IgD-negative memory B cell (primary cell): ENCODE data around the gene SYNDIG1. TPM values are rescaled to one million over a fixed set of nuclear protein-coding genes. Genes with fewer than 3 reads are reported as not detected.

Source experiments
- H3K27ac Mint-ChIP-seq, 3 donors: one replicate each; pipeline ENCODE4 v1.8.0; 2020 to 2022; ENCODE audit warnings: mild to moderate bottlenecking in 3 of 3, mixed read lengths in 3 of 3, moderate library complexity in 1 of 3
- H3K27me3 Mint-ChIP-seq: one replicate; pipeline ENCODE4 v1.8.0; 2021; ENCODE audit warnings: mixed read lengths
- H3K36me3 Mint-ChIP-seq: one replicate; pipeline ENCODE4 v1.8.0; 2020; ENCODE audit warnings: mild to moderate bottlenecking, mixed read lengths
- H3K4me1 Mint-ChIP-seq, 3 donors: one replicate each; pipeline ENCODE4 v1.8.0; 2020 to 2022; ENCODE audit warnings: mixed read lengths in 3 of 3, mild to moderate bottlenecking in 1 of 3
- H3K4me3 Mint-ChIP-seq, 4 donors: one replicate each; pipeline ENCODE4 v1.8.0; 2020 to 2022; ENCODE audit warnings: mild to moderate bottlenecking in 4 of 4, mixed read lengths in 4 of 4, moderate library complexity in 3 of 4
- H3K9me3 Mint-ChIP-seq, 3 donors: one replicate each; pipeline ENCODE4 v1.8.0; 2020 to 2021; ENCODE audit warnings: mixed read lengths in 3 of 3, mild to moderate bottlenecking in 1 of 3
- polyA plus RNA-seq: library from polyadenylated mRNA; unstranded; fragments of 300-500 nt; fragmentation: Illumina TruSeq; gene quantifications from one replicate; pipeline ENCODE4 v1.2.3, GENCODE V29; 2021

SYNDIG1 gene
- polyA plus RNA-seq, 1 donor from 2014 or later, result not detected

- Mint-ChIP-seq H3K4me3 (no peak overlapping the region), H3K36me3 (no peaks in the 10 kb centered on the region), H3K4me1 (no peaks in the 10 kb centered on the region), H3K27ac (no peak overlapping the region), H3K9me3 (no peaks in the 10 kb centered on the region), H3K27me3 (no peaks in the 10 kb centered on the region)
These were observed 201.6 kb downstream of the SYNDIG1 start for GRCh38 chr20:24670981-24671380.

- Mint-ChIP-seq H3K4me1 (no peaks in the 10 kb centered on the region), H3K36me3 (no peaks in the 10 kb centered on the region), H3K9me3 (no peaks in the 10 kb centered on the region), H3K4me3 (no peak overlapping the region), H3K27ac (no peak overlapping the region), H3K27me3 (no peaks in the 10 kb centered on the region)
These were observed 202.9 kb downstream of the SYNDIG1 start for GRCh38 chr20:24672181-24672880.

- Mint-ChIP-seq H3K27me3 (no peaks in the 10 kb centered on the region), H3K9me3 (no peaks in the 10 kb centered on the region), H3K4me1 (no peaks in the 10 kb centered on the region), H3K4me3 (no peak overlapping the region), H3K27ac (no peak overlapping the region), H3K36me3 (no peaks in the 10 kb centered on the region)
These were observed 203.7 kb downstream of the SYNDIG1 start for GRCh38 chr20:24672886-24673677.

- Mint-ChIP-seq H3K27me3 (no peaks in the 10 kb centered on the region), H3K4me3 (no peak overlapping the region), H3K9me3 (no peaks in the 10 kb centered on the region), H3K4me1 (no peaks in the 10 kb centered on the region), H3K36me3 (no peaks in the 10 kb centered on the region), H3K27ac (no peak overlapping the region)
These were observed 204.5 kb downstream of the SYNDIG1 start for GRCh38 chr20:24673678-24674570.

GRCh38 chr20:24674921-24675605 is 205.6 kb downstream of the SYNDIG1 start:
- no peaks in the 10 kb centered on the region for H3K27me3 Mint-ChIP-seq
- no peaks in the 10 kb centered on the region for H3K9me3 Mint-ChIP-seq
- no peaks in the 10 kb centered on the region for H3K36me3 Mint-ChIP-seq
- H3K4me1 Mint-ChIP-seq, result no peaks in the 10 kb centered on the region
- no peak overlapping the region for H3K27ac Mint-ChIP-seq
- H3K4me3 Mint-ChIP-seq, result no peak overlapping the region

GRCh38 chr20:24675651-24676352 is 206.4 kb downstream of the SYNDIG1 start:
- Mint-ChIP-seq H3K27ac (no peak overlapping the region), H3K4me1 (no peaks in the 10 kb centered on the region), H3K27me3 (no peaks in the 10 kb centered on the region), H3K36me3 (no peaks in the 10 kb centered on the region), H3K9me3 (no peaks in the 10 kb centered on the region), H3K4me3 (peak overlapping the region in 1 of 4 donors; percentile 51)

- no peaks in the 10 kb centered on the region for H3K27me3 Mint-ChIP-seq
- H3K27ac Mint-ChIP-seq, result no peak overlapping the region
- no peaks in the 10 kb centered on the region for H3K9me3 Mint-ChIP-seq
- no peak overlapping the region for H3K4me3 Mint-ChIP-seq
- no peaks in the 10 kb centered on the region for H3K36me3 Mint-ChIP-seq
- no peaks in the 10 kb centered on the region for H3K4me1 Mint-ChIP-seq
These were observed 207.0 kb downstream of the SYNDIG1 start for GRCh38 chr20:24676353-24676977.

GRCh38 chr20:24676978-24677370 is 207.5 kb downstream of the SYNDIG1 start:
- no peaks in the 10 kb centered on the region for H3K27me3 Mint-ChIP-seq

GRCh38 chr20:24677626-24678315 is 208.3 kb downstream of the SYNDIG1 start:
- H3K27ac Mint-ChIP-seq, result no peak overlapping the region
- H3K27me3 Mint-ChIP-seq, result no peaks in the 10 kb centered on the region
- no peaks in the 10 kb centered on the region for H3K9me3 Mint-ChIP-seq
- H3K36me3 Mint-ChIP-seq, result no peaks in the 10 kb centered on the region
- H3K4me3 Mint-ChIP-seq, result peak overlapping the region in 1 of 4 donors; percentile 2
- H3K4me1 Mint-ChIP-seq, result no peaks in the 10 kb centered on the region

More at GRCh38 chr20:24676978-24677370, 207.5 kb downstream of the SYNDIG1 start:
- Mint-ChIP-seq H3K9me3 (no peaks in the 10 kb centered on the region), H3K4me1 (no peaks in the 10 kb centered on the region), H3K4me3 (no peak overlapping the region), H3K36me3 (no peaks in the 10 kb centered on the region), H3K27ac (no peak overlapping the region)

GRCh38 chr20:24678351-24679106 is 209.1 kb downstream of the SYNDIG1 start:
- H3K9me3 Mint-ChIP-seq, result no peaks in the 10 kb centered on the region
- H3K27me3 Mint-ChIP-seq, result no peaks in the 10 kb centered on the region
- no peaks in the 10 kb centered on the region for H3K4me1 Mint-ChIP-seq
- peak overlapping the region in 1 of 3 donors; percentile 26 for H3K27ac Mint-ChIP-seq
- no peaks in the 10 kb centered on the region for H3K36me3 Mint-ChIP-seq
- H3K4me3 Mint-ChIP-seq, result no peak overlapping the region

GRCh38 chr20:24679448-24680047 is 210.1 kb downstream of the SYNDIG1 start:
- Mint-ChIP-seq H3K27ac (peak overlapping the region in 1 of 3 donors; percentile 11), H3K36me3 (no peaks in the 10 kb centered on the region), H3K9me3 (no peaks in the 10 kb centered on the region), H3K27me3 (no peaks in the 10 kb centered on the region), H3K4me1 (peaks cover 0 to 1% (median 0%) of the 10 kb centered on the region in 3 donors), H3K4me3 (no peak overlapping the region)

- Mint-ChIP-seq H3K27me3 (no peaks in the 10 kb centered on the region), H3K27ac (no peak overlapping the region)
These were observed 212.4 kb downstream of the SYNDIG1 start for GRCh38 chr20:24681634-24682495.

More at GRCh38 chr20:24681634-24682495, 212.4 kb downstream of the SYNDIG1 start:
- peaks cover 0 to 3% (median 0%) of the 10 kb centered on the region in 3 donors for H3K4me1 Mint-ChIP-seq
- H3K36me3 Mint-ChIP-seq, result no peaks in the 10 kb centered on the region
- no peak overlapping the region for H3K4me3 Mint-ChIP-seq
- peaks cover 0 to 3% (median 0%) of the 10 kb centered on the region in 3 donors for H3K9me3 Mint-ChIP-seq
